Upper lobe of right lung (tissue), 1 donor: ENCODE measurements around the gene WDR1. TPM values are rescaled to one million over a fixed set of nuclear protein-coding genes. Genes with fewer than 3 reads are reported as not detected.

Source experiments
- ATAC-seq: fragments of 200-7000 bp; cut with Tn5 transposase; one replicate; pipeline ENCODE4 v1.9.1; 2020; ENCODE audit warnings: mild to moderate bottlenecking, moderate library complexity
- DNase-seq: peaks from one replicate; pipeline ENCODE4 v3.0.0-alpha.2; 2020
- H3K27ac ChIP-seq: fragments of 200-600 bp; one replicate; pipeline ENCODE4 v1.8.0; 2022
- H3K27me3 ChIP-seq: fragments of 200-600 bp; one replicate; pipeline ENCODE4 v1.8.0; 2022; ENCODE audit warnings: mild to moderate bottlenecking
- H3K36me3 ChIP-seq: fragments of 200-600 bp; one replicate; pipeline ENCODE4 v1.8.0; 2022
- H3K4me1 ChIP-seq: fragments of 200-600 bp; one replicate; pipeline ENCODE4 v1.8.0; 2022
- H3K4me3 ChIP-seq: fragments of 200-600 bp; one replicate; pipeline ENCODE4 v1.8.0; 2022; ENCODE audit warnings: mild to moderate bottlenecking
- H3K9me3 ChIP-seq: fragments of 200-600 bp; one replicate; pipeline ENCODE4 v1.8.0; 2022
- CTCF ChIP-seq: fragments of 200-600 bp; IDR thresholded peaks from one replicate; pipeline ENCODE4 v1.8.0; 2022; ENCODE audit warnings: antibody characterized with exemption
- intact Hi-C: fragments of 100-400 bp; cut with DNase I; formaldehyde crosslinking; loops from one replicate; pipeline ENCODE4 v1.11.0; 2022
- total RNA-seq: library from RNA; stranded (reverse); fragmentation: NEBNext Ultra II Directional; extraction: Animal tissue kit (Norgen Biotek cat#: 25700); gene quantifications from one replicate; pipeline ENCODE4 v1.2.1, GENCODE V29; 2021
- donor health status: DM: no; HTN: yes; CAD: no; lungs with severe emphysema.

WDR1 gene
- total RNA-seq, 1 donor from 2014 or later: 234 TPM

GRCh38 chr4:10084651-10085358 lies 31.8 kb downstream of the WDR1 start:
- H3K27me3 ChIP-seq: no peaks in the 10 kb centered on the region
- H3K27ac ChIP-seq: no peak overlapping the region
- intact Hi-C loops: no loop called here
- peak; percentile 55 for DNase-seq
- H3K4me3 ChIP-seq: no peak overlapping the region
- ATAC-seq: no peak
- peaks cover 20% of the 10 kb centered on the region for H3K4me1 ChIP-seq
- H3K36me3 ChIP-seq: peaks cover 97% of the 10 kb centered on the region
- no peak for TF ChIP-seq CTCF
- no peaks in the 10 kb centered on the region for H3K9me3 ChIP-seq

GRCh38 chr4:10083861-10084641 lies 32.5 kb downstream of the WDR1 start:
- no peak overlapping the region for H3K4me3 ChIP-seq
- intact Hi-C loops: no loop called here
- ATAC-seq (no peak), DNase-seq (peak; percentile 62)
- no peaks in the 10 kb centered on the region for H3K9me3 ChIP-seq
- H3K36me3 ChIP-seq: peaks cover 97% of the 10 kb centered on the region
- TF ChIP-seq CTCF: no peak
- peaks cover 15% of the 10 kb centered on the region for H3K4me1 ChIP-seq
- no peak overlapping the region for H3K27ac ChIP-seq
- H3K27me3 ChIP-seq: no peaks in the 10 kb centered on the region

- no peak for ATAC-seq
- H3K4me3 ChIP-seq: no peak overlapping the region
- DNase-seq: peak; percentile 33
- intact Hi-C loops: no loop called here
- peaks cover 97% of the 10 kb centered on the region for H3K36me3 ChIP-seq
- no peak for TF ChIP-seq CTCF
- no peaks in the 10 kb centered on the region for H3K27me3 ChIP-seq
- H3K9me3 ChIP-seq: no peaks in the 10 kb centered on the region
- H3K27ac ChIP-seq: no peak overlapping the region
- H3K4me1 ChIP-seq: peaks cover 11% of the 10 kb centered on the region
Measured at GRCh38 chr4:10083331-10083771, 33.2 kb downstream of the WDR1 start.

GRCh38 chr4:10082459-10083272 lies 33.9 kb downstream of the WDR1 start:
- Histone ChIP-seq H3K9me3 (no peaks in the 10 kb centered on the region), H3K4me3 (no peak overlapping the region), H3K36me3 (peaks cover 97% of the 10 kb centered on the region), H3K4me1 (peaks cover 15% of the 10 kb centered on the region), H3K27ac (no peak overlapping the region), H3K27me3 (no peaks in the 10 kb centered on the region)
- no peak for TF ChIP-seq CTCF
- no peak for ATAC-seq
- peak; percentile 49 for DNase-seq
- intact Hi-C loops: no loop called here

- peaks cover 15% of the 10 kb centered on the region for H3K4me1 ChIP-seq
- DNase-seq: peak; percentile 54
- H3K36me3 ChIP-seq: peaks cover 97% of the 10 kb centered on the region
- ATAC-seq: no peak
- intact Hi-C loops: no loop called here
- no peaks in the 10 kb centered on the region for H3K9me3 ChIP-seq
- no peak for TF ChIP-seq CTCF
- no peak overlapping the region for H3K27ac ChIP-seq
- H3K4me3 ChIP-seq: no peak overlapping the region
- no peaks in the 10 kb centered on the region for H3K27me3 ChIP-seq
Measured at GRCh38 chr4:10082047-10082446, 34.6 kb downstream of the WDR1 start.
